ENCODE results near the gene CYP4F22. TPM values are rescaled to one million over a fixed set of nuclear protein-coding genes. Genes with fewer than 3 reads are reported as not detected.

CYP4F22 gene
- not detected in 2 replicates for total RNA-seq (ENCODE audit: low replicate concordance)

DNA sequence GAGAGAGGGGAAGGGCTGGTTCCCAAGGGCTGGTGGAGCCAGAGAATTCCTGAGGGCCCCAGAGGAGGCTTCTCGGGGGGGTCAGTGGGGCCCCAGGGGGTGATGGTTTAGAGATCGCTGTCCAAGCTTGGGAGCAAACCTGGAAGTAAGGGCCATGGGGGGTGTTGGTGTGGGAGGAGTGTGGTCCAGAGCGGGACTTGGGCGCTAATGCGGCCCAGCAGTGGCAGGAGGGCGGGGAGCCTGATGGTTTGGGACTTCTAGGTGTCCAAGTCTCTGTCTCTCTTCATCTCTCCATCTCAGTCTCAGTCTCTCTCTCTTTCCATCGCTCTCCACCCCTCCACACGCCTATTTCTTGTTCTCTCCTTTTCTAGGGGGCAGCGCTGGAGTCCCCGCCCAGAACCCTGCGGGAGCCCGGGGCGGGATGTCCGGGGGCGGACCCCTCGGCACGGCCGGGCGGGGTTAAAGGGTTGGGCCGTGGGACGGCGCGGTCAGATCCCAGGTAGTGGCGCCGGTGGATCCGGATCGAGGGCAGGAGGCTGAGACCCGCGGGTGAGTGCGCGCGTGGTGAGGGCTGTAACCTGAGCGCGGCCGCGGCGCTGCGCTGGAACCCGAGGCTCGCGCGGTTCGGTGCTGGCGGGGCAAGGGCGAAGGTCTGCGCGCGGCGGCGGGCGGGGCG lies at the start of gene CYP4F22:
TSS of gene CYP4F22 (plus strand) at position 491 of the 676 bp plus-strand sequence. CDS start 16,812 bp downstream, outside the sequence.

GRCh38 chr19:15464394-15465385 lies 43.6 kb upstream of the CYP4F22 start, which contains the start of gene RASAL3:
Gene RASAL3, minus strand, starts transcription at chr19:15464544. Its CDS starts 186 bp downstream, at chr19:15464358.

DNA sequence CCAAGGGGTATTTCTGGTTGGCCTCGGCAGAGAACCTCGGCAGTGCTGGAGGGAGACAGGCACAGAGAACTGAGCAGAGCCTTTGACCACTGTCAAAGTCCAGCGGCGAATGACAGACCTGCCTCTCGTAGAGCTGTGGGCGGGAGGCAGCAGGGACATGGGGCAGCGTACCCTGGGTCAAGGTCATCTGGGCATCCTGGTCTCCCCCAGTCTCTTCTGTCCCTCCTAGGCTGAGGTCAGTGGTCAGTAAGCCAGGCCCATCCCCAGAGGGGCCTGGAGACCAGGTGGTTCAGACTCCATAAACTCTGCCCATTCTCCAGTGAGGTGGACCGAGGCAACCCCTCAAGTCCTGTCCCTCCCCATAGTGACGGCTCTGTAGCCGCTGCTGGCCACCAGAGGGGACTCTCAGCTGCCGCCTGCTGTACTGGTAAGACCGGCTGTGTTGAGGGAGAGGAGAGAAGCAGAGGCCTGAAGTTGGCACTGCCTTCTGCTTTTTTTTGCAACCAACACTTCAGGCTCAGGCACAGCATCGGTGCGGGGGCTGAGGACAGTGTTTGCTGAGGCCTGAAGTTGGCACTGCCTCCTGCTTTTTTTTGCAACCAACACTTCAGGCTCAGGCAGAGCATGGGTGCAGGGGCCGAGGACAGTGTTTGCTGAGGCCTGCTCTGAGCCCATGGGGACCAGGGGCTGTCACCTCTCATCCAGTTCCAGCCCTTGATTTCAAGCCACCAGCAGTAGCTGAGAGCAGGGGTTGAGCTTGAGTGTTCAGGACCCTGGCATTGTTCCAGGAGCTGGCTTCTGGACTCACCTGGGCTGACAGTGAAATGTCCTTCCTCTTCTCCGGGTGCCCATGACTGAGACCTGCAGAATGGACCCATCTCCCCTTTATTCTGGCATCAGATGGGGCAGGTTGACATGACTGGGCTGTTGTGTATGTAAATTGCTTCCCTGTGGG lies 28.7 kb upstream of the CYP4F22 start, which contains the start of gene PGLYRP2:
TSS of gene PGLYRP2 (minus strand) at position 111 of the 955 bp plus-strand sequence. CDS start 130 bp downstream, outside the sequence.

Other genes with a start within 250 kb of the CYP4F22 start
- gene BRD4, start 176.0 kb upstream of the CYP4F22 start, total RNA-seq (ENCODE audit: low replicate concordance), result 8.3 and 8.7 TPM in 2 replicates
- 11.3 and 13.6 TPM in 2 replicates for gene AKAP8, start 128.7 kb upstream of the CYP4F22 start, total RNA-seq (ENCODE audit: low replicate concordance)
- 53.7 and 72.7 TPM in 2 replicates for gene AKAP8L, start 89.5 kb upstream of the CYP4F22 start, total RNA-seq (ENCODE audit: low replicate concordance)
- 1.8 and 4.6 TPM in 2 replicates for gene WIZ, start 58.6 kb upstream of the CYP4F22 start, total RNA-seq (ENCODE audit: low replicate concordance)
- not detected in 2 replicates for gene RASAL3, start 44.0 kb upstream of the CYP4F22 start, total RNA-seq (ENCODE audit: low replicate concordance)
- gene PGLYRP2, start 29.0 kb upstream of the CYP4F22 start, total RNA-seq (ENCODE audit: low replicate concordance), result not detected in 2 replicates
- gene CYP4F8, start 106.7 kb downstream of the CYP4F22 start, total RNA-seq (ENCODE audit: low replicate concordance), result not detected in 2 replicates
- 0.23 TPM in 1 of 2 replicates, not detected in the other for gene CYP4F3, start 132.4 kb downstream of the CYP4F22 start, total RNA-seq (ENCODE audit: low replicate concordance)
- 0.70 TPM in 1 of 2 replicates, not detected in the other for gene CYP4F12, start 164.6 kb downstream of the CYP4F22 start, total RNA-seq (ENCODE audit: low replicate concordance)
- gene OR10H2, start 219.5 kb downstream of the CYP4F22 start, total RNA-seq (ENCODE audit: low replicate concordance), result not detected in 2 replicates
- not detected in 2 replicates for gene OR10H3, start 229.5 kb downstream of the CYP4F22 start, total RNA-seq (ENCODE audit: low replicate concordance)

Data from smooth muscle cell of the coronary artery (primary cell).